ENCODE results near the gene ARHGEF19. TPM values are rescaled to one million over a fixed set of nuclear protein-coding genes. Genes with fewer than 3 reads are reported as not detected.

The ARHGEF19 gene
- total and polyA plus RNA-seq, 2 of the 13 experiments (the other 11 are each of a cell fraction or from before 2014, with no cell fraction given): 1.7 to 1.8 TPM

DNA sequence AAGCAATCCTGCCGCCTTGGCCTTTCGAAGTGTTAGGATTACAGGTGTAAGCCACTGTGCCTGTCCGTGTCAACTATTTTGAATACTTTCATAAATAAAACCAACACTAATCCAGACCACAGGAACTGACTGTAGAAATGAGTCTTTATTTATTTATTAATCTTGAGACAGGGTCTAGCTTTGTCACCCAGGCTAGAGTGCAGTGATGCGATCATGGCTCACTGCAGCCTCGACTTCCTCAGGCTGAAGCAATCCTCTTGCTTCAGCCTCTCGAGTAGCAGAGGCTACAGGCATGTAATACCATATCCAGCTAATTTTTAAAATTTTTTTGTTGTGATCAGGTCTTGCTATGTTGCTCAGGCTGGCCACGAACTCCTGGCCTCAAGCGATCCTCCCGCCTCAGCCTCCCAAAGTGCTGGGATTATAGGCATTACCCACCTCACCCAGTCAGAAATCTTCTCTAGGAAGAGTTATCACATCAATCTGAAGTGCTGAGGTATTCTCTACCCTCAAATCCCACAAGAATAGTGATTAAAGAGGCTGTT lies 46.2 kb upstream of the ARHGEF19 start:
- Histone ChIP-seq H4K20me1 (ENCODE audit: insufficient read depth, low read length) (no peaks in the 10 kb centered on the region), H3K27me3 (ENCODE audit: control insufficient read depth in 1 of 2, insufficient read depth in 2 of 2, low read length in 2 of 2) (no peaks in the 10 kb centered on the region), H3K36me3 (replicated peaks in 1 of 2; ENCODE audit: control insufficient read depth in 1 of 2, insufficient read depth in 2 of 2, low read length in 2 of 2) (peaks cover 5 to 35% of the 10 kb centered on the region in 2 experiments), H3K4me2 (ENCODE audit: low read depth, low read length) (no peak overlapping the region), H2AFZ (ENCODE audit: low read length) (no peak overlapping the region), H3K4me1 (ENCODE audit: insufficient read depth, low read length) (no peaks in the 10 kb centered on the region), H3K4me3 (replicated peaks in 1 of 3; ENCODE audit: insufficient read depth in 1 of 3, low read depth in 2 of 3, low read length in 3 of 3) (no peak overlapping the region), H3K9me3 (ENCODE audit: low read length) (no peaks in the 10 kb centered on the region), H3K79me2 (ENCODE audit: insufficient read depth, low read length) (no peaks in the 10 kb centered on the region), H3K9ac (ENCODE audit: insufficient read depth, low read depth, low read length) (no peak overlapping the region), H3K27ac (ENCODE audit: extremely low read length, insufficient read depth, low read length) (no peak overlapping the region)
- in situ Hi-C loops (cut with HindIII; ENCODE audit: extremely low pct_ligation_motif_present, low pct_unique_long_range_greater_than_20kb): no loop called here
- BruUV-seq (replicated peaks): no TSS peak
- POLR2A ChIA-PET: no interaction called here
- ATAC-seq (no peak), DNase-seq (ENCODE audit: low spot score) (no peak), FAIRE-seq (no peak)
- TF ChIP-seq HHEX (CRISPR knock-in tag; IDR thresholded peaks at IDR 0.05) (no peak), ZFP36L1 (CRISPR knock-in tag; IDR thresholded peaks at IDR 0.05) (no peak), SMARCE1 (IDR thresholded peaks at IDR 0.05; ENCODE audit: borderline replicate concordance) (no peak), SIX1 (CRISPR knock-in tag; IDR thresholded peaks at IDR 0.05; ENCODE audit: borderline replicate concordance) (no peak), ZNF7 (CRISPR knock-in tag; IDR thresholded peaks at IDR 0.05) (no peak), ZNF34 (CRISPR knock-in tag; IDR thresholded peaks at IDR 0.05; ENCODE audit: borderline replicate concordance) (no peak), ZNF296 (CRISPR knock-in tag; conservative IDR thresholded peaks at IDR 0.05) (no peak), ZNF607 (CRISPR knock-in tag; IDR thresholded peaks at IDR 0.05; ENCODE audit: borderline replicate concordance) (no peak), ZFP62 (CRISPR knock-in tag; IDR thresholded peaks at IDR 0.05) (no peak), ZMAT3 (CRISPR knock-in tag; conservative IDR thresholded peaks at IDR 0.05) (no peak), FOXJ3 (CRISPR knock-in tag; IDR thresholded peaks at IDR 0.05; ENCODE audit: borderline replicate concordance) (no peak), ZEB1 (IDR thresholded peaks at IDR 0.05; ENCODE audit: insufficient replicate concordance, low read depth) (no peak), NR2C2 (CRISPR knock-in tag; IDR thresholded peaks at IDR 0.05; ENCODE audit: borderline replicate concordance) (no peak), ZNF335 (CRISPR knock-in tag; IDR thresholded peaks at IDR 0.05) (no peak)
- TF ChIP-seq, protein P1, sequence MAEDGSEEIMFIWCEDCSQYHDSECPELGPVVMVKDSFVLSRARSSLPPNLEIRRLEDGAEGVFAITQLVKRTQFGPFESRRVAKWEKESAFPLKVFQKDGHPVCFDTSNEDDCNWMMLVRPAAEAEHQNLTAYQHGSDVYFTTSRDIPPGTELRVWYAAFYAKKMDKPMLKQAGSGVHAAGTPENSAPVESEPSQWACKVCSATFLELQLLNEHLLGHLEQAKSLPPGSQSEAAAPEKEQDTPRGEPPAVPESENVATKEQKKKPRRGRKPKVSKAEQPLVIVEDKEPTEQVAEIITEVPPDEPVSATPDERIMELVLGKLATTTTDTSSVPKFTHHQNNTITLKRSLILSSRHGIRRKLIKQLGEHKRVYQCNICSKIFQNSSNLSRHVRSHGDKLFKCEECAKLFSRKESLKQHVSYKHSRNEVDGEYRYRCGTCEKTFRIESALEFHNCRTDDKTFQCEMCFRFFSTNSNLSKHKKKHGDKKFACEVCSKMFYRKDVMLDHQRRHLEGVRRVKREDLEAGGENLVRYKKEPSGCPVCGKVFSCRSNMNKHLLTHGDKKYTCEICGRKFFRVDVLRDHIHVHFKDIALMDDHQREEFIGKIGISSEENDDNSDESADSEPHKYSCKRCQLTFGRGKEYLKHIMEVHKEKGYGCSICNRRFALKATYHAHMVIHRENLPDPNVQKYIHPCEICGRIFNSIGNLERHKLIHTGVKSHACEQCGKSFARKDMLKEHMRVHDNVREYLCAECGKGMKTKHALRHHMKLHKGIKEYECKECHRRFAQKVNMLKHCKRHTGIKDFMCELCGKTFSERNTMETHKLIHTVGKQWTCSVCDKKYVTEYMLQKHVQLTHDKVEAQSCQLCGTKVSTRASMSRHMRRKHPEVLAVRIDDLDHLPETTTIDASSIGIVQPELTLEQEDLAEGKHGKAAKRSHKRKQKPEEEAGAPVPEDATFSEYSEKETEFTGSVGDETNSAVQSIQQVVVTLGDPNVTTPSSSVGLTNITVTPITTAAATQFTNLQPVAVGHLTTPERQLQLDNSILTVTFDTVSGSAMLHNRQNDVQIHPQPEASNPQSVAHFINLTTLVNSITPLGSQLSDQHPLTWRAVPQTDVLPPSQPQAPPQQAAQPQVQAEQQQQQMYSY (CRISPR knock-in tag; IDR thresholded peaks at IDR 0.05): no peak
- intact Hi-C loops (cut with micrococcal nuclease; ENCODE audit: unreplicated experiment): no loop called here
- CTCF ChIA-PET (ENCODE audit: low intra/inter-chr PET ratio, low total read pairs): no interaction called here
- WGBS (ENCODE audit: low lambda C conversion rate): 97% methylated on average over 9 of the region's 9 CpGs

All from HepG2 (cell line).